GM10266 (cell line): ENCODE data around the gene GTF3A.

ENCODE experiments used
- DNase-seq: peaks from one replicate; pipeline ENCODE4 v3.0.0; 2012; ENCODE audit errors: extremely low spot score
- TF ChIP-seq, protein P1 (sequence below): IDR thresholded peaks from 2 replicates; pipeline ENCODE4 v1.5.1; 2012; ENCODE audit warnings: mild to moderate bottlenecking, low read depth; ENCODE audit not compliant: control insufficient read depth, insufficient read depth; ENCODE audit errors: missing control alignments

Gene GTF3A

GRCh38 chr13:27424246-27425157 is at the start of gene GTF3A:
GTF3A (plus strand) TSS chr13:27424619.
- peak; percentile 97 for DNase-seq
- TF ChIP-seq, protein P1, sequence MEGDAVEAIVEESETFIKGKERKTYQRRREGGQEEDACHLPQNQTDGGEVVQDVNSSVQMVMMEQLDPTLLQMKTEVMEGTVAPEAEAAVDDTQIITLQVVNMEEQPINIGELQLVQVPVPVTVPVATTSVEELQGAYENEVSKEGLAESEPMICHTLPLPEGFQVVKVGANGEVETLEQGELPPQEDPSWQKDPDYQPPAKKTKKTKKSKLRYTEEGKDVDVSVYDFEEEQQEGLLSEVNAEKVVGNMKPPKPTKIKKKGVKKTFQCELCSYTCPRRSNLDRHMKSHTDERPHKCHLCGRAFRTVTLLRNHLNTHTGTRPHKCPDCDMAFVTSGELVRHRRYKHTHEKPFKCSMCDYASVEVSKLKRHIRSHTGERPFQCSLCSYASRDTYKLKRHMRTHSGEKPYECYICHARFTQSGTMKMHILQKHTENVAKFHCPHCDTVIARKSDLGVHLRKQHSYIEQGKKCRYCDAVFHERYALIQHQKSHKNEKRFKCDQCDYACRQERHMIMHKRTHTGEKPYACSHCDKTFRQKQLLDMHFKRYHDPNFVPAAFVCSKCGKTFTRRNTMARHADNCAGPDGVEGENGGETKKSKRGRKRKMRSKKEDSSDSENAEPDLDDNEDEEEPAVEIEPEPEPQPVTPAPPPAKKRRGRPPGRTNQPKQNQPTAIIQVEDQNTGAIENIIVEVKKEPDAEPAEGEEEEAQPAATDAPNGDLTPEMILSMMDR: no peak

DNA sequence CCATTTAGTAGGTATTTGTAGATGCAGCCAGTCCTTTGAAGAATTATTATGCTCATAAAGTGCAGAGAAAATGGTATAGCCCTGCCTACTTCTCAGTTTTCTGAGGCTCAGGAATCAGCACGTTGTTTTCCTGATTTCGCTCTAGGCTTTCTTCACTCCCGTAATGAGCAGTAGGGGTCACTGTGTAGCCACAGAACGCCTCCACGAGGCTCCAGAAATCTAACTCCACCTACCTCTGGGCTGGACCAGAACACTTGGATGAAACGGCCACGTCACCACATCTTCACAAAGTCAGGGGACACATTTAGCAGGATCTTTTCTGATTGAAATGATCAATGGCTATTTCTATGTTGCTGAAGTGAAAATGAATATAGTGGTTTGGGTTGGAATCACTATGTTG is 49.8 kb upstream of the GTF3A start:
- TF ChIP-seq, protein P1: peak; percentile 76
- peak; percentile 69 for DNase-seq

- TF ChIP-seq, protein P1: peak; percentile 66
- peak; percentile 62 for DNase-seq
Measured at GRCh38 chr13:27375686-27376326, 48.6 kb upstream of the GTF3A start.

DNA sequence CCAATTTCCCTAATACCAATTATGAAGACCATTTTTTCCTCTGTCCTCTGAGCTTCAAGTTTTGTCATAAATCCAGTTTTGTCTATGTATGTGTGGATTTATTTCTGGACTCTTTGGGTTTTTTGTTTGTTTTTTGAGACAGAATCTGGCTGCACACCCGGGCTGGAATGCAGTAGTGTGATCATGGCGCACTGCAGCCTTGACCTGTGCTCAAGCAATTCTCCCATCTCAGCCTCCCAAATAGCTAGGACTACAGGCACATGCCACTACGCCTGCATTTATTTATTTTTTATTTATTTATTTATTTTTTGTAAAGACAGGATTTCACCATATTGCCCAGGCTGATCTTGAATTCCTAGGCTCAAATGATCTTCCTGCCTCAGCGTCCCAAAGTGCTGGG is 45.3 kb upstream of the GTF3A start:
- TF ChIP-seq, protein P1: no peak
- no peak for DNase-seq

DNA sequence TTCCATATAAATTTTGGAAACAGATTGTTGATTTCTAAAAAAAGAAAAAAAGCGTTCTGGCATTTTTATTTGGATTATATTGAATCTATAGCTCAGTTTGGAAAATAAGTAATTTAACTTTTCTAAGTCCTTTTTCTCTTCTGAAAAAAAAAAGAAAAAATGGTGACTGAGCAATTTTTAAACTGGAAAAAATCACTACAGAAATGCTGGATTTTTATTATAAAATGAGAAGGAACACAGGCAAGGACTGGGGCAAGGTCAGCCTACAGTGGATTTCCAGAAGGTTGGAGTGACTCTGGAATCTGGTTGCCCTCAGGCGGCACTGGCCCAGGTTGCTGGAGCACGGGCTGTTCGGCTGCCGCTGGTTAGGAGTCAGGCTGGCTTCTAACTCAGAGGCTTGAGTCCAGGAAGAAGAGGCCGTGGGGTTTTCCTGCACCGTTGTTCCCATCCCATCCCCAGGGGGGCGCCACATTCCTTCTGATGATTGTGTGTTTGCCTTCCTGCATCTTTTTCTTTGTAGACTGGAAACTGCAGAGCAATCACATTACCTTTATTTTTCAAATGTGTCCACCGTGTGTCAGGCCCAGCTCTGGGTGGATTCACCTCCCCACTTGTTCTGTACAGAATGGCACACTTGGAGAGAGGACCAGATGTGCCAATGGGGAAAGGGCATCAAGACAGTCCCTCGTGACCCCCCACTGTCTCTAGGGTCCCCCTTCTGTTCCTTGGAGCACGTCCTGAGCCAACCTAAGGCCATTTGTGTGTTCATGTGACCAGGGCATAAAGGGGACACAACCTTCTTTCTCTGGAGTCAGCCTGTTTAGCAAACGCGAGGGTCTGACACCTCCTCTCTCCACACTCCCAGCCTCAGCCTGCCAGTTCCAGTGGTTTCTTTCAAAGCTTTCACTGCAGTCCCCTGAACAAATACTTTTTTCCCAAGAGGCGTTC is 44.5 kb upstream of the GTF3A start:
- TF ChIP-seq, protein P1: peak; percentile 54
- peak; percentile 46 for DNase-seq

DNA sequence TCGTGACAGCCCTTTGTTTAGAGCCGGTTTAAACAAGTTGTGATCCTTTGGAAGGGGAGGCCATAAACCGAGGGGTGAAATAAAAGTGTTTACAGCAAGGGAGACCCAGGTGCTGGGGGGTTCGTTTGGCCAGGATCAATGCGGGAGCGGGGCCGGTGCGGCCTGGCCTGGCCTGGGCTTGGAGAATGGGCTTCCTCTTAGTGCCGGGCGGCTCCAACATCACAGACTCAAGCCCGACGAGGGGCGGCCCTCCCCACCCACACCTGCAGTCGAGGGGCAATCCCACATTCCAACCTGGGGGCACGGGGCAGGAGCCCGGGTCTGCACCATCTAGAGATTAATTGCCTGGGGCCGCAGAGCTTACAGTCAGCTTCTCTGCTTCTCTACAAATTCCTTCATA is 42.8 kb upstream of the GTF3A start:
- DNase-seq: no peak
- TF ChIP-seq, protein P1: no peak
